Effector CD4-positive, alpha-beta T cell (primary cell): ENCODE results near the gene SPDYE3.
"Not testable (repeated sequence)": the region's sequence is repeated elsewhere in the genome, so short reads cannot be mapped to it uniquely, and the experiment has no call there.

ENCODE experiments used
- DNase-seq: peaks from one replicate; pipeline ENCODE4 v3.0.0-alpha.2; 2020

The SPDYE3 gene

DNA sequence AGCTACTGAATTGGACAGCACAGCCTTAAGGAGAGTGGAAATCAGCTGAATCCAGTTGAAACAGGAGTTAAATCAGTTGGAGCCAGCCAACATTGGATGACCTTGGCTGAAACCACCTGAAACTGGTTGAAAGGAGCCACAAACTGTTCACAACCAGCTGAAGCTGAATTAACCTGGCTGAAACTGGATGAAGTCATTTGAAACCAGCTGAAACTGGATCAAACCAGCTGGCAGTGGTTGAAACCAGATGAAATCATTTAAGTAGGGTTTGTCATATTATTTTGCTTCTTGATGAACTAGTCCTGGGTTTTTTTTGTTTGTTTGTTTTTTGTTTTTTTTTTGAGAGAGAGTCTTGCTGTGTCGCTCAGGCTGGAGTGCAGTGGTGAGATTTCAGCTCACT, 15.3 kb upstream of the SPDYE3 start:
- DNase-seq, result not testable (repeated sequence)

DNA sequence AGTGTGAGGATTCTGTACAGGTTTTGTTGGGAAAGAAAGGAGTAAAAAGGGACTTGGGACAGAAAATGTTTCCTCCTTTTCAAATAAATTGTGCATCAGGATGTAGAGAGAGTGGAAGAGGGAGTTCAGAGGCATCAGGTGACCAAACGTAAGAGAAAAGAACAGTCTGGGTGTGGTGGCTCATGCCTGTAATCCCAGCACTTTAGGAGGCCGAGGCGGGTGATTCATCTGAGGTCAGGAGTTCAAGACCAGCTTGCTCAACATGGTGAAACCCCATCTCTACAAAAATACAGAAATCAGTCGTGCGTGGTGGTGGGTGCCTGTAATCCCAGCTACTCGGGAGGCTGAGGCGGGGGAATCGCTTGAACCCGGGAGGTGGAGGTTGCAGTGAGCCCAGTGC, 12.2 kb upstream of the SPDYE3 start:
- DNase-seq, result not testable (repeated sequence)

DNA sequence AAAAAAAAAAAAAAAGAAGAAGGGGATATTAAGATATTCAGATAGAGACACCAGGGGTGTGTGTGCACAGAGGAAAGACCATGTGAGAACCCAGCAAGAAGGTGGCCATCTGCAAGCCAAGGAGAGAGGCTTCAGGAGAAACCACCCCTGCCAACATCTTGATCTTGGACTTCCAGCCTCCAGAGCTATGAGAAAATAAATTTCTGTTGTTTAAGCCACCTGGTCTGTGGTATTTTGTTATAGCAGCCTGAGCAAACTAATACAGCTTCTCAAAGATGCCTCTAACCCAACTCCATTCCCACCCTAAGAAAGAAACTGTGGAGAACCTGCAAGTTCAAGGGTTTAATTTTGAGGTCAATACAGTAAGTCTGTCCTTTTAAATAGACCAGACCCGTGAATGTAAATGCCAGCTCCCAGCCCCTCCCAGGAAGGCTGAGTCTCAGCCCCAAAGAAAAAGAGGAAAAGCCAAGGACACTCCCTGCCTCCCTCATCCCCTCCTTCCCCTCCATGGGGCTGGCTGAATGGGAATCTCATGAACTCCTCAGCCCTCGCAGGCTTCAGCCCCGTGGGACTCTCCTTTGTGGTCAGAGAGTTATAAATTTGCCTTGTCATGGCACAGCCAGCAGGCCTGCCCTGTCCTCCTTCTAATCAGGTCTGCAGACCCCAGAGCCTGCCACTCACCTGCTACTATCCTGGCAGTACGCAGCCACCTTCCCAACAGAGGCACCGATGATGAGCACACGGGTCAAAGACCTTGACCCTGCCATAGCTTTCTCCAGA, 9.5 kb upstream of the SPDYE3 start:
- not testable (repeated sequence) for DNase-seq

DNA sequence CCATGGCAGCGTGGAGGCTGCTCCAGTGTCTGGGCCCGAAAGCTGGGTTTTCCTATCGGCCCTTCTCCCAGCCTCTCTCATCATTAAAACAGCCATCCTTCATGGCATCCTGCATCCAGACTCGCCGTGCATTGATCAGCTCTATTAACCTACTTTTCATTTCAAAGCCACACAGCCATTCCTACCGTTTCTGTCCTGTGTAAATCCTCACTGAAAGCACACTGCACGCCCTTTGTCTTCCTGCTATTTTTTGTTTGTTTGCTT, 8.9 kb upstream of the SPDYE3 start:
- not testable (repeated sequence) for DNase-seq

DNA sequence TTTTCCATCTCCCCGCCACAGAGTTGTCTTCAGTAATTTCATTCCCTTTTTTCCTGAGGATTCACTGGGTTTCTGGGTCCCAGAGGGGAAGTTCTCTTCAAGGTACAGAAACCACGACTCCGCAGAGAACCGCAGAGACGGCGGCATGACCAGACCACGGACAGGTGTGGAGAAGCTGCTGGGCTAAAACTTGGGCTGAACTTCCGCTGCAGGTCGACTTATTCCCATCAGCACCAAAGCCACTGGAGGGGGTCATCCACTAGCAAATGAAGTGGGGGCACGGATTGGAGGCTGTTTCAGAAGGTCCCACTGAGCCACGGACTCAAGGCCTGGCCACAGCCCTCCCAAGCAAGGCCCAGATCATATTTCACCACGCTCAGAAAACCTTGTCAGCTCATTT, 3.0 kb upstream of the SPDYE3 start:
- not testable (repeated sequence) for DNase-seq

DNA sequence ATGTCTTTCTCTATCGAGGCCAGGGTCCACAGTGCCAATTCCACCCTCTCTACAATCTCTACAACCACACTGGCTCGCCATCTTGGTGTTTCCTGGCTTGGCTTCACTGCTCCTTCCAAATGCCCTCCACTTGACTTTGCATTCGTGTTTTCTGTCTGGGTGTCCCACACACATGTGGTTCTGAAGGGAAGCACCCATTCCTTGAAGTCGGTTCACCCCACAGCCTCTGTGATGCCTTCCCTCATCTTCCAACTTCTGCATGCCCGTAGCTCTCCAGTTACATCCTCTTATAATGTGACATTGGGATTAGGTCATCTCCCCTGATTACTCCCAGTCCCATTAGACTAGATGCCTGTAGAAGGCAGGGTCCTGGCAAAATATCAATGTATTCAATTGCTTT, 10.8 kb downstream of the SPDYE3 start:
- not testable (repeated sequence) for DNase-seq

DNA sequence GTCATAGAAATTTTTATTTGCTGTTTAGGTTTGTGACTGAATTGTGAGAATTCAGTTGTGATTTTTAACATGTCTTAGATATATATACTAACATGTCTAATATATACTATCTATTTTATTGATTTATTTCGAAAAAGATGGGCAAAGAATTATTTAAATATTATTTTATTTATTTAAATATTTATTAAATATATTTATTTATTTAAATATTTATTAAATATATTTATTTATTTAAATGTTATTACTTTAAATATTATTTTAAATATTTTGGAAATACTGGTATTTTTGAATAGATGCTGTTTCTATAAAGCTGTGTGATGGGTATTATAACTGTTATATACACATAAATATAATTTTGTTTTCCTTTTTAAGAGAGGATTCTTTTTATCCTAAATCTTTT, 14.1 kb downstream of the SPDYE3 start:
- not testable (repeated sequence) for DNase-seq

DNA sequence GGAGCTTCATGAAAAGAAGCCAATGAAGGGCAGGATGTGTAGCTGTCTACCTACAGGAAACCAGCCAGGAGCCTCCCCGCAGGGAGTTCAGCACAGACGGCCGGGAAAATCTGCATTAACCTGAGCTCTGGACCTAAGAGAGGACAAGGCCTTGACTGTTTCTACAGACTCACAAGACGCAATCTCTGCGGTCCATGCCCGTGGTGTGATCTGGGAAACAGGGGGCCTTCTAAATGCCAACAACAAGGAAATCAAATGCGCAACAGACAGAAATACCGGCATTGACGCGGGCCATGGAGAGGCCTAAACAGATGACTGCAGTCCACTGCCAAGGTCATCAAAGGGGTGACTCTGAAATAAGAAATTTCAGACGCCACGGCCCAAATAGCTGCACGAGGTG, 16.7 kb downstream of the SPDYE3 start:
- DNase-seq, result not testable (repeated sequence)

DNA sequence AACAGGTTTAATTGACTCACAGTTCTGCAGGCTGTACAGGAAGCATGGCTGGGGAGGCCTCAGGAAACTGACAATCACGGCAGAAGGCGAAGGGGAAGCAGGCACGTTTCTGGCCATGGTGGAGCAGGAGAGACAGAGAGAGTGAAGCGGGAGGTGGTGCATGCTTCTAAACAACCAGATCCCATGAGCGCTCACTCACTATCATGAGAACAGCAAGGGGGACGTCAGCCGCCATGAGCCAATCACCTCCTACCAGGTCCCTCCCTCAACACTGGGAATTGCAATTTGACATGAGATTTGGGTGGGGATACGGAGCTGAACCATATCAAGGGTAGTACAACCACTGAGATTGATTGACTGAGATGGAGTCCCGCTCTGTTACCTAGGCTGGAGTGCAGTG, 18.2 kb downstream of the SPDYE3 start:
- DNase-seq, result not testable (repeated sequence)

DNA sequence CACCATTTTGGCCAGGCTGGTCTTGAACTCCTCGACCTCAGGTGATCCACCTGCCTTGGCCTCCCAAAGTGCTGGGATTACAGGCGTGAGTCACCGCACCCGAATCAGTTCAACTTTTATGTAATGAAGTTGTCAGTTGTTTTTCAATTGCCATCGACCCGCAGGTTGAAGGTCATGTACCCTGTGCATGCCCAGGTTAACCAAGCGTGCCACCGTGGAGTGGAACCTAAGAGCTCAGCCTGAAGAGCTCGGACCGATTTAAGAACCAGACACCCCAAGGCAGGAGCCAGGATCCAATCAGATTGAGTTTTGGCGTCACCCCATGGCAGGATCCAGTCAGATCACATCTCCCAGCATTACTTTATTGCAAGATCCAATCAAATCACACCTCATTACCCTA, 19.4 kb downstream of the SPDYE3 start:
- DNase-seq, result not testable (repeated sequence)

DNA sequence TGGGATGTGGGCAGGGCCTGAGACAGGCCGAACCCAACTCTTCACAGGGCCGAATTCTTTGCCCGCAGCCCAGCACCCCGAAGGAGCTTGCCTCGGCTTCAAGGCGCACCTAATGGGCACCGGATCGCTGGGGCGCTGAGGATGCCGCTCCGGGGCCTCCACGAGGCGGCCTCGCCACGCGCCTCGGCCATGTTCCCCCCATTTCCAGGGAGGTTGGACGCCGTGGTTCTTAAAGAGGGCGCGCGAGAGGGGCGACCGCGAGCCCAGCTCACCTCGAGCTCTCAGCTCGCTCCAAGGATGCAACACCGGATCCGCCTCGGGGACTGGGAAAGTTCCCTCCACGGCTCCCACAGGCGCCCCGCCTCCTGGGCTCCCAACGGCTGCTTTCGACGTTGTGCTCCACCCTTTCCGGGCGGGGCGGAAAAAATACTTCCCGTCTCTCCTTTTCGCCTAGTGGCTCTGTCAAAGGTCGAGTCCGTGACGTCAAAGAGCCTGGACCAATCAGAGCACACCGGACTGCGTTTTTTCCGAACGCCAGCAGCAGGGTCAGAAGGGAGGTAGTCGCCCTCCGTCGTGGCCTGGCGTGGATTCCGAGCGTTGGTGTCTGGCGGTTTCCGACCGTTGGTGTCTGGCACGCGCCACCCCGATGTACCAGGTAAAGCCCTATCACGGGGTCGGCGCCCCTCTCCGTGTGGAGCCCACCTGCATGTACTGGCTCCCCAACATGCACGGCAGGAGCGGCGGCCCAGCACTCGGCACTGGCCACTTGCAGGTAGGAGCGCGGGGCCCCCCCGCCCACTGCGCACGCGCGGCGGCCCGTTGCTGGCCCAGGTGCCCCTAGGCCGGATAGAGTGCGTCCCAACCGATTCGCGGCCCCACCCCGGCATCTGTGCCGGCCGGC, 28.3 kb downstream of the SPDYE3 start:
- peak; percentile 82 for DNase-seq

DNA sequence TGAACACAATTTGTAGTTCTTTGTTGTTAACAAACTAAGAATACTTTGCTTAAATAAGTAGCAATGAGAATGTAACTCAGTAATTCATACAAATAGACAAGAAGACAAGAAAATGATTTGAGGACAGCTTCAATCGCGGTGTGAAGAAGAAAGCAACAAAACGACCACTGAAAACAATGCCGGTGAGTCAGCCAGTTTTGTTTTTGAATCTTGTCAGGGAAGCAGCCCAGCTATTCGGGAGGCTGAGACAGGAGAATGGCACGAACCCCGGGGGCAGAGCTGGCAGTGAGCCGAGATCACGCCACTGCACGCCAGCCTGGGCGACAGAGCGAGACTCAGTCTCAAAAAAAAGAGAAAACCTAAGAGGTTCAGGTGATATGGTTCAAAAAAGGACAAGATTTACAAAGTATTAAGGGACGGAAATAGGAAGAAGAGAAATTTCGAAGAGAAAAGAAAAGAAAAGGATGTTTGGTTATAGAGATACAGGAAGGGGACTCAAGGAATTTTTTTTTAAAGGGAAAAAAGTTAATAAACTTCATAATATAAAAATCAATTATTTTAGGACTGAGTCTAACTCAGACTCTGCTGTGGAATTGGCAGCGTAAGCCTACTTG, 30.7 kb downstream of the SPDYE3 start:
- not testable (repeated sequence) for DNase-seq

DNA sequence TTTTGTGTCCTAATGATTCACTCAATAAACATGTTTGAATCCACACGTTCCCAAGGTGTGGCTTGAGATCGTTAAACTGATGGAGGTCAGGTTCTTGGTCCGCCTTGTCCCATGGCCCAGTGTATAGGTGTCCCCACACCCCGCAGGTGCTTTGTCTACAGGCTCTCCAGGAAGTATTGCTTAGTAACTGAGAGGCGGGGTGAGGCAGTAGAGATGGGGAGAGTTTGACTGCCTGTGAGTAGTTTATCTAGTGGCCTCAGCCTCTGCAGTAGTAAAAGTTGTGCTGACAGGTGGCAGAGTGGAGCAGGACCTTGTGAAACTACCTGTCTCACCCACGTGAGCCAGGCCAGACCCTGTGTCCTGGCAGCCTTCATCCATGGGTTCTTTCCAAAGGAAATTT, 33.8 kb downstream of the SPDYE3 start:
- not testable (repeated sequence) for DNase-seq

DNA sequence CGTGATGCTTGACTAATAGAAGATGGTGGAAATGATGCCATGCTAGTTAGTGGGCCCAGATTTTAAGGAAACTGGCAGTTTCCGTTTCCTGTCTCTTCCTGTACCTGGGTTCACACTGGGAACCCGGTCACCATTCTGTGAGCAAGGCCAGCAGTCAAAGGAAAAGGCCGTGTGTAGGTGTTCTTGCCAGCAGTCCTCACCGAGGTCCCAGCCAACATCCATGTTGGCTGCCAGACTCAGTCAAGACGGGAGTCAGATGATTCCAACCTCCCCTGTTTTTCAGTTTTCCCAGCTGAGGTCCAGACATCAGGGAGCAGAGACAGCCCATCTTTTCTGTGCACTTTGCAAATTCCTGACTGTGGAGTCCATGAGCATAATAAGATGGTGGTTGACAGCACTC, 35.3 kb downstream of the SPDYE3 start:
- DNase-seq, result no peak

DNA sequence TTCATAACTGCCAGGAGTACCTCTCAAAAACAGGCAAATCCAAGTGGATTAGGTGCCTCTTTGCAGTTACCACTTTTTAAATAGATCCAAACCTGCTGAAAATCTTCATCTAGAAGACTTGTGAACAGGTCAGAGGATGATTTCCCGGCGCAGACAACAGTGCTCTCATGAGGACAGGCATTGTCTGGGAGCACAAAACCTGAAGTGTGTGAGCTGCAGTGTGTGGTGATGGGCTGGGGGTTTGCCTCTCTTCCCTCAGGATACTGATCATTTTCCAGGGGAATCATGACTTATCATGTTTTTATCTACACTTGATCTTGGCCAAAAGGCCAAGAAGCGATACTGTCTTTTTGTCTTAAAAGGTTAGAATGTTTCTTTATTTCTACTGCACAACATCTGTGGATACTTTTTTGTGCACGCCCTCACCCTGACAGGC, 36.6 kb downstream of the SPDYE3 start:
- DNase-seq, result not testable (repeated sequence)

DNA sequence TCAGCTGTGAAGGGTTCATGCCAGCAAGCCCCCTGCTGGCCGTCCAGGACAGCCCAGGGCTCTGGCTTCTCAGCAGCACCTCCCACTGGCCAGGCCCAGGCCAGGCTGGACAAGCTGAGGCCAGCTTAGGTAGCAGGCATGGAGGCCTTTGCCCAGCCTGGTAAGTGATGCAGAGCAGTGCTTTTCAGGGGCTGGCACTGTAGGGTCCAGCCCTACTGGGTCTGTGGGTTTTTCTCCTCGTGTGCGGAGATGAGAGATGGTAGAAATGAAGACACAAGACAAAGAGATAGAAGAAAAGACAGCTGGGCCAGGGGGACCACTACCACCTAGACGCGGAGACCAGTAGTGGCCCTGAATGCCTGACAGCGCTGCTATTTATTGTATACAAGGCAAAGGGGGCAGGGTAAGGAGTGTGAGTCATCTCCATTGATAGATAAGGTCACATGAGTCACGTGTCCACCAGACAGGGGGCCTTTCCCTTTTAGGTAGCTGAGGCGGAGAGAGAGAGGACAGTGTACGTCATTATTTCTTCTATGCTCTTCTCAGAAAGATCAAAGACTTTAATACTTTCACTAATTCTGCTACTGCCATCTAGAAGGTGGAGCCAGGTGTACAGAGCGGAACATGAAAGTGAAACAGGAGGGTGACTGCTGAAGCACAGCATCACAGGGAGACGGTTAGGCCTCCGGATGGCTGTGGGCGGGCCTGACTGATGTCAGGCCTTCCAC, 37.2 kb downstream of the SPDYE3 start:
- peak; percentile 84 for DNase-seq

DNA sequence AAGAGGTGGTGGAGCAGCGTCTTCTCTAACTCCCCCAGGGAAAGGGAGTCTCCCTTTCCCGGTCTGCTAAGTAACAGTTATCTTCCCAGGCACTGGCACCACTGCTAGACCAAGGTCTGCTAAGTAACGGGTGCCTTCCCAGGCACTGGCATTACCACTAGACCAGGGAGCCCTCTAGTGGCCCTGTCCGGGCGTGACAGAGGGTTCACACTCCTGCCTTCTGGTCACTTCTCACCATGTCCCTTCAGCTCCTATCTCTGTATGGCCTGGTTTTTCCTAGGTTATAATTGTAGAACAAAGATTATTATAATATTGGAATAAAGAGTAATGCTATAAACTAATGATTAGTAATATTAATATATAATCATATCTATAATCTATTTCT, 37.8 kb downstream of the SPDYE3 start:
- peak; percentile 75 for DNase-seq

DNA sequence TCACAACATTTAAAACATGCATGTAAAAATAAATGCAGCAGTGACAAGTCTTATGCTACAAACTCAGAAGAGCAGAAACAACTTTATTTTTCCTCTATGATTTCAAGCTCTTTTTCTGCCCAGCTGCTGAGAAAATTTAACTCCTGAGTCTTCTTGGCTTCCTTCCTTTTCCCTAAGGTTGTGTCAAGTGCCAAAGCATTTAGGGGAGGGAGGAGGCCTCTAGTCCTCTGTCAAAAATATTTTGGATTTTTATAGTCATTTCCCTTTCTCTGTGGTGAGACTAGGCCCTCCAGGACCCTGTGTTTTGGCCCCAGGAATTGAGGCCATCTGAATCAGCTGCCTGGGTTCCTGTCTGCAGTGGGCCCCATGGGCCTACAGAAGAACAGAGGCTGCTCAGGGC, 39.4 kb downstream of the SPDYE3 start:
- DNase-seq, result no peak

DNA sequence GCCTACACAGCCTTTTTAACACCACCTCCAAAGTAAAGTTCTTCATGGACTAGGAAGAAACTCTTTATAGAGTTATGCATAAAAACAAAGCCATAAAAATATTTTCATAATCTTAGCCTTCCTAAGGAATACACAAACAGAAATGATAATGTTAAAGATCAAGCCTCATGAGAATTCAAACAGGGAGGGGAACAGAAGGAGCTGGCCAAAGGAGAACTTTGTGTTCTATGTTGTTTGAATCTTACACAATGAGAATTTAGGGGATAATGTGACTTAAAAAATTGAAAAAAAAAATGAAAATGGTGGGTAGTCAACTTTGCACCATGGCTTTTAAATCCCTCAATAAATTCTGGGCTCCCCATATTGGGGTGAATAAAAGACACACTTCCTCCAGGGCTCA, 41.3 kb downstream of the SPDYE3 start:
- no peak for DNase-seq

DNA sequence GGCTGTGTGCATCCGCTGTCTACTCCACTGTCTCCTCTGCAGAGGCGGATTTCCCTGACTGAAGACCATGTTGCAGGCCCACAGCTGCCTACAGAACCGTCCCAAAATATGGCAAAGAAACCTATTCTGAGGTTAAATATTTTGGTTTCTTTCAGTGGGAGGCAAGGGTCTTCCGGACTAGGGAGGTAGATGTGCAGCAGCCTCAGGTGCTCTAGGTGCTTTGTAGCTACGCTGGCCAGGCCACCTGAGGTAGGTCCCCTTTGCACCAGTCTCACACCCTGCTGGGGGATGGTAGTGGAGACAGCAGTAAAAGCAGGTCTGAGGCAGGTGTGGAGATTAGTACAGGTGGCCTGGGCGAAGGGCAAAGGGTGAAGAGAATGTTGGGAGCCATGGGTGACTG, 42.3 kb downstream of the SPDYE3 start:
- no peak for DNase-seq

DNA sequence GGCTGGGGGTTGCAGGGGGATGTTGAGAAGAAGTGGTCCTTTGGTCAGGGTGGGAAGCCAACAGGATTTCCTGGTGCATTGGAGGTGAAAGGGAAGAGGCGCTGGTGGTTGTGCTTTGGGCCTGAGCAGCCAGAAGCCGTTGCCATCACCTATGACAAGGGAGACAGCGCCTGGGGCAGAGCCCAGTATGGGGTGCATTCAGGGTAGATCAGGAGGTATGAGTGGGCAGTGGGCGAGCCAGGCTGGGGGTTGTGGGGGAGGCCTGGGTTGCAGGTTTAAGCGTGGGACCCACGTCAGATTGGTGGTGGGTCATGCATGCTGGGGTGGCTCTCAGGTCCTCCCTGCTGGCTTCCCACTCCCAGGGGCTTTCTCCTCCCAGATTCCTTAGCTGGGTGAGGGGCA, 44.2 kb downstream of the SPDYE3 start:
- DNase-seq, result no peak

DNA sequence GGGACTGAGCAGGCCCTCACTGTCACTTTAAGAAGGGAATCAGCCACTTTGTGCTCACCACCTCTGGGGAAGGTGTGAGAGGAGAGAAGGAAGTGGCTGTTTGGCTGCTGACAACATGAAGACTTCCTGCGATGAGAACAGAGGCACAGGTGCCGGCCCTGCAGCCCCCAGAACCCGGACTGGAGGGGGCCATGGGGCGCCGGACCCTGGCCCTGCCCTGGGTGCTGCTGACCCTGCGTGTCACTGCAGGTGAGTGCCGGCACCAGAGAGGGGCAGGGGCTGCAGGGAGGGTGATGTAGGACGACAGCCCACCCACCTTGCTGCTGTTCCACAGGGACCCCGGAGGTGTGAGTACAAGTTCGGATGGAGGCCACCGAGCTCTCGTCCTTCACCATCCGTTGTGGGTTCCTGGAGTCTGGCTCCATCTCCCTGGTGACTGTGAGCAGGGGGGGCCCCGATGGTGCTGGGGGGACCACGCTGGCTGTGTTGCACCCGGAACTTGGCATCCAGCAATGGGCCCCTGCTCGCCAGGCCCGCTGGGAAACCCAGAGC, 44.8 kb downstream of the SPDYE3 start:
- DNase-seq, result not testable (repeated sequence)
